HCT116 (cell line): Measurements from ENCODE around the gene PATL2. TPM values are rescaled to one million over a fixed set of nuclear protein-coding genes. Genes with fewer than 3 reads are reported as not detected.
"Not testable (repeated sequence)": the region's sequence is repeated elsewhere in the genome, so short reads cannot be mapped to it uniquely, and the experiment has no call there.

Source experiments
- ATAC-seq: fragments of 200-7000 bp; cut with Tn5 transposase; 2 replicates; pipeline ENCODE4 v1.9.1; 2020; ENCODE audit warnings: mild to moderate bottlenecking, moderate library complexity
- BruUV-seq: library from RNA; stranded (reverse); fragments of 400-500 nt; replicated peaks from 2 replicates; lab custom pipeline; 2021; lab: Mats Ljungman, UMichigan
- CTCF ChIA-PET: fragments of 300-600 bp; sonication (Branson Sonifier 250); formaldehyde crosslinking; loops from one replicate; lab custom pipeline; 2021; ENCODE audit warnings: antibody characterized with exemption; lab: Charles Lee
- POLR2A ChIA-PET: fragments of 300-600, 350-600 bp; sonication (Branson Sonifier 250); formaldehyde crosslinking; loops from one replicate; lab custom pipeline; 2021; ENCODE audit warnings: antibody characterized with exemption; lab: Charles Lee
- RAD21 ChIA-PET, 2 experiments: fragments of 300-600 bp; sonication (Branson Sonifier 250); formaldehyde crosslinking; loops; one replicate each; lab custom pipeline; 2023; ENCODE audit warnings: low total read pairs in 2 of 2; ENCODE audit not compliant: uncharacterized antibody in 2 of 2, unreplicated experiment in 2 of 2, low non-redundant PET in 1 of 2; lab: Charles Lee
- DNase-seq: peaks from one replicate; pipeline ENCODE4 v3.0.0-alpha.2; 2010; ENCODE audit warnings: low read depth, low spot score
- H2AFZ ChIP-seq: fragments of 200-600 bp; shearing (Covaris generic), sonication (generic); 2 replicates; pipeline ENCODE4 v1.6.1; 2017; ENCODE audit warnings: low read depth, mixed run types, mixed read lengths, antibody characterized with exemption, low read length; ENCODE audit not compliant: poor library complexity, severe bottlenecking
- H3K27ac ChIP-seq: 2 replicates; pipeline ENCODE4 v1.5.1; 2012; ENCODE audit warnings: low read depth, low read length
- H3K27me3 ChIP-seq: fragments of 200-600 bp; sonication (generic); 2 replicates; pipeline ENCODE4 v1.6.1; 2016; ENCODE audit warnings: mixed run types, low read length, mixed read lengths; ENCODE audit not compliant: insufficient read depth
- H3K36me3 ChIP-seq, 2 experiments: fragments of 200-500 bp in 1 of 2; fragments of 200-600 bp in 1 of 2; sonication (Bioruptor generic) in 1 of 2; sonication (generic) in 1 of 2; 2 replicates each; pipeline versions ENCODE4 v1.5.1 to v1.6.1; 2014 to 2016; ENCODE audit warnings: low read length in 2 of 2, inconsistent platforms in 1 of 2, mixed read lengths in 1 of 2, mixed run types in 1 of 2; ENCODE audit not compliant: insufficient read depth in 2 of 2, control insufficient read depth in 1 of 2
- H3K4me1 ChIP-seq, 2 experiments: fragments of 200-600 bp in 1 of 2; sonication (generic) in 1 of 2; 2 replicates each; pipeline versions ENCODE4 v1.5.1 to v1.6.1; 2012 to 2017; ENCODE audit warnings: low read length in 2 of 2, inconsistent platforms in 1 of 2, mild to moderate bottlenecking in 1 of 2, mixed read lengths in 1 of 2, mixed run types in 1 of 2, moderate library complexity in 1 of 2; ENCODE audit not compliant: insufficient read depth in 2 of 2, control insufficient read depth in 1 of 2
- H3K4me2 ChIP-seq: fragments of 200-600 bp; sonication (generic); 2 replicates; pipeline ENCODE4 v1.6.1; 2017; ENCODE audit warnings: mixed run types, low read length, mixed read lengths
- H3K4me3 ChIP-seq, 2 experiments: fragments of 200-600 bp in 1 of 2; sonication (generic) in 1 of 2; replicated peaks in 1 of 2; 2 replicates each; pipeline ENCODE4 v1.5.1; 2011 to 2016; ENCODE audit warnings: low read length in 2 of 2, control low read depth in 1 of 2, low read depth in 1 of 2, mild to moderate bottlenecking in 1 of 2, mixed read lengths in 1 of 2, mixed run types in 1 of 2
- H3K79me2 ChIP-seq: fragments of 200-600 bp; sonication (generic); 2 replicates; pipeline ENCODE4 v1.6.1; 2017; ENCODE audit warnings: mild to moderate bottlenecking, mixed run types, low read length, moderate library complexity, mixed read lengths; ENCODE audit not compliant: insufficient read depth
- H3K9ac ChIP-seq: fragments of 200-600 bp; sonication (generic); 2 replicates; pipeline ENCODE4 v1.6.1; 2016; ENCODE audit warnings: low read length, mixed read lengths
- H3K9me2 ChIP-seq: fragments of 200-600 bp; sonication (generic), shearing (Covaris generic); 2 replicates; pipeline ENCODE4 v1.6.1; 2017; ENCODE audit warnings: mixed run types, mild to moderate bottlenecking, moderate library complexity; ENCODE audit not compliant: insufficient read depth
- H3K9me3 ChIP-seq, 2 experiments: fragments of 200-500 bp in 1 of 2; fragments of 200-600 bp in 1 of 2; sonication (Bioruptor generic) in 1 of 2; sonication (generic) in 1 of 2; 2 replicates each; pipeline ENCODE4 v1.6.1; 2014 to 2017; ENCODE audit warnings: low read length in 2 of 2, mixed read lengths in 2 of 2, inconsistent platforms in 1 of 2, low read depth in 1 of 2, mild to moderate bottlenecking in 1 of 2, mixed run types in 1 of 2, moderate library complexity in 1 of 2; ENCODE audit not compliant: control insufficient read depth in 1 of 2, insufficient read depth in 1 of 2
- H4K20me1 ChIP-seq: fragments of 200-600 bp; sonication (generic), shearing (Covaris generic); 2 replicates; pipeline ENCODE4 v1.6.1; 2017; ENCODE audit warnings: mixed run types, mild to moderate bottlenecking, moderate library complexity; ENCODE audit not compliant: insufficient read depth
- FOSL1 ChIP-seq: IDR thresholded peaks from 2 replicates; pipeline ENCODE4 v1.6.1; 2012; ENCODE audit warnings: low read depth
- ZNF274 ChIP-seq: fragments of 200-500 bp; sonication (Bioruptor generic); IDR thresholded peaks from 2 replicates; pipeline ENCODE4 v1.6.1; 2014; ENCODE audit warnings: mild to moderate bottlenecking, low read depth, low read length, inconsistent platforms
- intact Hi-C: fragments of 100-400 bp; cut with micrococcal nuclease; formaldehyde crosslinking; loops from 2 replicates; pipeline ENCODE4 v1.10.0; 2022
- total RNA-seq: library from RNA; stranded (reverse); gene quantifications from one replicate; pipeline ENCODE4 v1.2.1, GENCODE V29; 2021; ENCODE audit not compliant: unreplicated experiment

Gene PATL2
- total RNA-seq, 1 experiment from 2014 or later: 1.2 TPM

GRCh38 chr15:44753345-44753744 is 42.2 kb upstream of the PATL2 start:
- ChIA-PET POLR2A (no interaction called here), RAD21 (no interaction called here), CTCF (interaction anchor here (0.6 kb wide), 1 partner anchor 176 kb away, joined by 3 read pairs; no protein-coding TSS in a partner anchor)
- TF ChIP-seq ZNF274 (no peak), FOSL1 (no peak)
- Histone ChIP-seq H3K4me1 (no peaks in the 10 kb centered on the region), H2AFZ (no peak overlapping the region), H3K79me2 (no peaks in the 10 kb centered on the region), H3K36me3 (no peaks in the 10 kb centered on the region), H3K4me3 (no peak overlapping the region), H3K27ac (no peak overlapping the region), H4K20me1 (no peaks in the 10 kb centered on the region), H3K9ac (no peak overlapping the region), H3K9me2 (no peaks in the 10 kb centered on the region), H3K4me2 (no peak overlapping the region), H3K27me3 (0 out of 2 replicates have a peak, but pooled peaks cover 5% of the 10 kb centered on the region), H3K9me3 (no peaks in the 10 kb centered on the region)
- ATAC-seq (no peak), DNase-seq (no peak)
- intact Hi-C loops: no loop called here
- BruUV-seq: no TSS peak

DNA sequence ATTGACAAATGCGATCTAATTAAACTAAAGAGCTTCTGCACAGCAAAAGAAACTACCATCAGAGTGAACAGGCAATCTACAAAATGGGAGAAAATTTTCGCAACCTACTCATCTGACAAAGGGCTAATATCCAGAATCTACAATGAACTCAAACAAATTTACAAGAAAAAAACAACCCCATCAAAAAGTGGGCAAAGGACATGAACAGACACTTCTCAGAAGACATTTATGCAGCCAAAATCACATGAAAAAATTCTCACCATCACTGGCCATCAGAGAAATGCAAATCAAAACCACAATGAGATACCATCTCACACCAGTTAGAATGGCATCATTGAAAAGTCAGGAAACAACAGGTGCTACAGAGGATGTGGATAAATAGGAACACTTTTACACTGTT is 32.3 kb upstream of the PATL2 start:
- RAD21 ChIA-PET, H3K79me2 ChIP-seq, CTCF ChIA-PET: not testable (repeated sequence)

GRCh38 chr15:44739222-44739847 is 28.2 kb upstream of the PATL2 start:
- H3K27ac ChIP-seq, H3K9ac ChIP-seq, H3K27me3 ChIP-seq, H3K79me2 ChIP-seq, H3K4me2 ChIP-seq, H3K4me3 ChIP-seq, DNase-seq, H3K4me1 ChIP-seq, H3K9me3 ChIP-seq, BruUV-seq, H2AFZ ChIP-seq, H4K20me1 ChIP-seq, intact Hi-C loops, H3K9me2 ChIP-seq, H3K36me3 ChIP-seq, ATAC-seq: not testable (repeated sequence)
- ChIA-PET POLR2A (interaction anchor here (2.4 kb wide), 1 partner anchor 28 kb away, joined by 7 read pairs; the partner anchor contains the start of genes B2M and PATL2), CTCF (interaction anchor here (1.2 to 4.0 kb wide), 8 partner anchors 9 to 160 kb away, joined by 3 to 39 read pairs (median 16); partner anchors contain the start of genes B2M, PATL2 and SPG11), RAD21 (interaction anchor here (1.1 to 4.0 kb wide), 3 partner anchors 26 to 76 kb away, joined by 4 to 16 read pairs (median 6); partner anchors contain the start of gene SPG11 (in 2 of the 2))

More for the DNA sequence above, 32.3 kb upstream of the PATL2 start:
- POLR2A ChIA-PET, H4K20me1 ChIP-seq, H3K9me3 ChIP-seq, H3K27ac ChIP-seq, H3K4me1 ChIP-seq, H3K9ac ChIP-seq, H3K27me3 ChIP-seq, BruUV-seq, intact Hi-C loops, ATAC-seq, H3K4me3 ChIP-seq, H2AFZ ChIP-seq, H3K9me2 ChIP-seq, DNase-seq, H3K36me3 ChIP-seq, H3K4me2 ChIP-seq: not testable (repeated sequence)
